ENCODE results near the gene MRPL36. TPM values are rescaled to one million over a fixed set of nuclear protein-coding genes. Genes with fewer than 3 reads are reported as not detected.
"Not testable (repeated sequence)": the region's sequence is repeated elsewhere in the genome, so short reads cannot be mapped to it uniquely, and the experiment has no call there.

Gene MRPL36
- total RNA-seq, 1 experiment from 2014 or later = 83.8 TPM

DNA sequence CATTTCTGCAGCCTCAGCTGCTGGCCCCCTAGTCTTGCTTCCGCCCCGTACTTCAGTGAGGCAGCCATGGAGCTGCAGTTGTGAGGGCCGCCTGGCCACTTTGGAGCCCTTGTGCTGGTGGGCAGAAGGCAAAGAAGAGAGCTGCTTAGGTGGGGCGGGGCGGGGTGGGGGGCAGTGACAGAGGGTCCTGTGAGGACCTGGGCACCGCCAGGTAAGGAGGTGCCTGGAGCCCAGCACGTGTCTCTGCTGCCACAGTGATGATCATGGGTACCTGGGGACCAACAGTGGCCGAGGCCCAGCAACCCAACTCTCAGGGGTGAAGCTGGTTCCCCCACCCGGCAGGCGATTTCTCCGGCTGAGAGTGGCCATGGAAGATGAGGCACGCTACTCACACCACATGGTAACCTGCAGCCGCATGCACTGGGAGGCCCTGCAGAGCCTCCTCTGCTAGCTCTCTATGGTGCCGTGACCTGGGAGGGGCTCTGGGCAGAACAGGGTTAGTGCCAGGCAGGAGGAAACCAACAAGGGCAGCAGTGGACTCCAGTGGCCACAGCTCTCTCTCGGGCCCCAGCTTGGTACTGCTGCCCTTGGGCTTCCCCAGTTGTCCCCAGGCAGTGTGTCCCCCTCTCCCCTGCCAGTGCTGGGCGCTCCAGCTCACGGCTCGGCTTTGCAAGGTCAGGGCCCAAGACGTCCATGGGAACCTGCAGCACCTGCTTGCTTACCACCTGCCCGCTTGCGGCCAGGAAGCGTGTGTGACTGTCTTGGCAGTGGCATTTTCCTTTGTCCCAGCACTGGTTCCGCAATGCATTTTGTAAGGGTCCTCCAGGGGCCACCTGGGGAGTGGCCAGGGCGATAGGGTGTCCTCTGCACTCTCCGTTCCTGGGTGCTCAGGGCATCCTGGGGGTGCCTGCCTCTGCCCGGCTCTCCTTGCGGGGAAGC lies 25.5 kb upstream of the MRPL36 start:
- Histone ChIP-seq H3K27me3 (ENCODE audit: control insufficient read depth, insufficient read depth, low read length) (no peaks in the 10 kb centered on the region), H3K4me3 (ENCODE audit: insufficient read depth, low read depth, low read length) (no peak overlapping the region), H3K36me3 (replicated peaks; ENCODE audit: control insufficient read depth, insufficient read depth, low read length) (peaks cover 2% of the 10 kb centered on the region)
- no peak for DNase-seq

DNA sequence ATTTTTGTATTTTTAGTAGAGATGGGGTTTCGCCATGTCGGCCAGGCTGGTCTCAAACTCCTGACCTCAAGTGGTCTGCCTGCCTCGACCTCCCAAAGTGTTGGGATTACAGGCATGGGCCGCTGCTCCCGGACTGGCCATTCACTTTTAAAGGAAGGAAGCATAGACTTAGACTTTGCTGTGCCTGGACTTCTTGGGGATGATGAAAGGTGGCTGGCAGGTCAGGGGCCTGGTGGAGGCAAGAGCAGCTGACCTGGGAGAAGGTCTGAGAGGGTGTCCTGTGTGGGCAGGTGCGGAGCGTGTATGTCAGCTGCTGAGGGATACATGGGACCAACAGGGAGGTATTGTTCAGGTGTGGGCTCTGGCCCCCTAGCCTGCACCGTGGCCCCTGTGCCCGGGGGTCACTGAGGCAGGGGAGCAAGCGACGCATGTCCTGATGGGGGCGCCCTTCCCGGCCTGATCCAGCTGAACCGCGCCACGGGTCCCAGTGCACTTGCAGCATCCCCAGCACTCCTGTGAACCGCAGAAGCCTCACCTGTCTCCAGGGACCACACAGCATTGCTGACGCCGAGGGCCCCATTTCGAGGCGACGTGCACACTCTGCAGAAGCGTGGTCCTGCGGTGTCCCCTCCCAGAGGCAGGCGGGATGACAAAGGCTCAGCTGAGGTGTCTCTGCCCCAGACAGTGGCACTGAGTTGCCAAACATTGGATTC lies 24.6 kb upstream of the MRPL36 start:
- Histone ChIP-seq H3K36me3 (replicated peaks; ENCODE audit: control insufficient read depth, insufficient read depth, low read length) (peaks cover 3% of the 10 kb centered on the region), H3K27me3 (ENCODE audit: control insufficient read depth, insufficient read depth, low read length) (no peaks in the 10 kb centered on the region), H3K4me3 (ENCODE audit: insufficient read depth, low read depth, low read length) (no peak overlapping the region)
- peak; percentile 75 for DNase-seq

DNA sequence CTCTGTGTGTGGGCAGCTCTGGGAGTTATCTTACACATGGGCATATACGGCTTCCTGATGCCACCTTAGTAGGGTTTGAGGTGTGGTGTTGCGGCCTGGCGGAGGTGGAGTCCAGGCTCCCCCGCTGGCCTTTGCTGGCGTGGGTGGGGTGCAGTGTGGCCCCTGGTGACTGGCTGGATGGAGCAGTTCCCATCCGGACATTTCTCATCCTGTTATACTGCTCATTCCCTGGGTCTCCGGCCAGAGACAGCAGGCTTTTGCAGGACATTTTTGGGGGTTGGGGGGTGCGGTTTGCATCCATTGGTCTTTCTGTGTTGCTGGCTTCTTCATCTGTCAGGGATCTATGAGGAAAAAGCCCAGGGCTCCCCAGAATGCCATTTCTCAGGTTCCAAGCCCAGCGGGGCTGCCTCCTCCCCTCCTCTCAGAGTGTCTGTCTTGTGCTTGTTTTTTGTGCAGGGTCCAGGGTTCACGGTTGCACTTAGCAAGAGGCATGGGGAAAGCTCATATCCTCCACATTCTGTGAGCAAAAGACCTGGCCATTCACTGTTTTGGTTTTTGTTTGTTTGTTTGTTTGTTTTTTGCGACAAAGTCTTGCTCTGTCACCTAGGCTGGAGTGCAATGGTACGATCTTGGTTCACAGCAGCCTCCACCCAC lies 23.9 kb upstream of the MRPL36 start:
- no peak for DNase-seq
- H3K4me3 ChIP-seq (ENCODE audit: insufficient read depth, low read depth, low read length) = no peak overlapping the region
- no peaks in the 10 kb centered on the region for H3K27me3 ChIP-seq (ENCODE audit: control insufficient read depth, insufficient read depth, low read length)
- peaks cover 3% of the 10 kb centered on the region for H3K36me3 ChIP-seq (replicated peaks; ENCODE audit: control insufficient read depth, insufficient read depth, low read length)

DNA sequence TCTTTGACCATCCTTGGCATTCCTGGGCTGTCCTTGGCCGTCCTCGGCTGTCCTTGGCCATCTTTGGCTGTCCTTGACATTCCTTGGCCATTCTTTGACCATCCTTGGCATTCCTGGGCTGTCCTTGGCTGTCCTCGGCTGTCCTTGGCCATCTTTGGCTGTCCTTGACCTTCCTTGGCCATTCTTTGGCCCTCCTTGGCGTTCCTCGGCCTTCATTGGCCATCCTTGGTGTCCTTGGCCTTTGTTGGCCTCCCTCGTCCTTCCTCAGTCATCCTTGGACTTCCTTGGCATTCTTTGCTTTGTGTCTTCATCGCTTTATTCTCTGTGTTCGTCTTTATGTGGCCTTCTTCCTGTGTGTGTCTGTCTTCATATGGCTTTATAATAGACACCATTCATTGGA lies 22.2 kb upstream of the MRPL36 start:
- no peaks in the 10 kb centered on the region for H3K27me3 ChIP-seq (ENCODE audit: control insufficient read depth, insufficient read depth, low read length)
- DNase-seq = no peak
- no peak overlapping the region for H3K4me3 ChIP-seq (ENCODE audit: insufficient read depth, low read depth, low read length)
- H3K36me3 ChIP-seq (replicated peaks; ENCODE audit: control insufficient read depth, insufficient read depth, low read length) = peaks cover 8% of the 10 kb centered on the region

DNA sequence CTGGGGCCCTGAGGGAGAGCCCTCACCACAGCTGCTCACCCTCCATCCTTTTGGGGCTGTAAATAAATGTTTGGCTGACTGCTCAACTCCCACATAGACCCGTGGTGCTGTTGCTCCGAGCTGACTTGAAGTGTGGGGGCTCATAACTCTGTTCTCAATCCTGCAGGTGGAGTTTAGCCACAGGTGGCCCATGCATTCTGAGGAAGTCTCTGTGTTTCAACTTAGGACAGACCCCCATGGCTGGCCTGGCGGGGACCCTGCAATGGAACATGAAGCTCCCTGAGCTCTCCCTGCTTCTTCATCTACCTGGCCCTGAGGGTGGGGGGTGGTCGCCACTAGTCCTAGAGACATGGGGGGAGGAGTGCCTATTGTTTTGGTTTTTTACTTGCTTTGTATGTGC lies 21.3 kb upstream of the MRPL36 start:
- no peak for DNase-seq
- no peaks in the 10 kb centered on the region for H3K27me3 ChIP-seq (ENCODE audit: control insufficient read depth, insufficient read depth, low read length)
- H3K36me3 ChIP-seq (replicated peaks; ENCODE audit: control insufficient read depth, insufficient read depth, low read length) = peaks cover 12% of the 10 kb centered on the region
- no peak overlapping the region for H3K4me3 ChIP-seq (ENCODE audit: insufficient read depth, low read depth, low read length)

DNA sequence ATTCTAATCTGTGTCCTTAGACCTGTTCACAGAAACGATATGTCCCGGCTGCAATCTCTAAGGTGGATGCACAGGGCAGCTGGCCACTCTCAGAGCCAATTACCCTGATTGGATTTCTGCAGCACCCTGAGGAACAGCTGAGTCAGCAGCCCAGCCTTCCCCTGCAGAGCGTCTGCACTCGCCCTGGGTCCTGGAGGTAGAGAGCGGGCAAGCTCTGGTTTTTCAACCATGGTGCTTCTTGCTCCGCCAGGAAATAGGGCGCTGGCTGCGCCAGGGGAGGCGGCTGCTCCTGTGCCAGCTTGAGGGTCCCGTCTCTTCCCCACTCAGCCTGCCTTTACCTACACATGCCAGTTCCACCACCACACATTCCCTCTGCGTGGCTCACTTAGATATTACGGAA lies 20.7 kb upstream of the MRPL36 start:
- no peak for DNase-seq
- Histone ChIP-seq H3K4me3 (ENCODE audit: insufficient read depth, low read depth, low read length) (no peak overlapping the region), H3K27me3 (ENCODE audit: control insufficient read depth, insufficient read depth, low read length) (no peaks in the 10 kb centered on the region), H3K36me3 (replicated peaks; ENCODE audit: control insufficient read depth, insufficient read depth, low read length) (peaks cover 13% of the 10 kb centered on the region)

DNA sequence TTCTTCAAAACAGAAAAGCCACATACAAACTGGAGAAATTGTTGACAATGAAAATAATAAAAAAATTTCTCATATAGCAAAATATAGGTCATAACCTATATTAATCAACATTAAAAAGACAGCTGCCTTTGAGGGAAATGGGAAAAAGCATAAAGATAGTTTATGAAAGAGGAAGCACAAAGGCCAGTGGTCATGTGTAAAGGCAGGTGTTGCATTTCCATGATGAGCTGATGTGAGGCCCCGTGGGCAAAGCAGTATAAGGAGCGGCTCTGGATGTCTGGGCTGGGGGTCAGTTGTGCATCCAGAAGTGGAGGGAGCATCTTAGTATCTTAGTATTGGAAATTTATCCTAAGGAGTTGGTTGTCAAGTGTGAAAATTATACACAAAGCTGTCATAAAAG lies 19.8 kb upstream of the MRPL36 start:
- H3K4me3 ChIP-seq (ENCODE audit: insufficient read depth, low read depth, low read length) = no peak overlapping the region
- H3K27me3 ChIP-seq (ENCODE audit: control insufficient read depth, insufficient read depth, low read length) = no peaks in the 10 kb centered on the region
- DNase-seq = no peak
- H3K36me3 ChIP-seq (replicated peaks; ENCODE audit: control insufficient read depth, insufficient read depth, low read length) = peaks cover 11% of the 10 kb centered on the region

DNA sequence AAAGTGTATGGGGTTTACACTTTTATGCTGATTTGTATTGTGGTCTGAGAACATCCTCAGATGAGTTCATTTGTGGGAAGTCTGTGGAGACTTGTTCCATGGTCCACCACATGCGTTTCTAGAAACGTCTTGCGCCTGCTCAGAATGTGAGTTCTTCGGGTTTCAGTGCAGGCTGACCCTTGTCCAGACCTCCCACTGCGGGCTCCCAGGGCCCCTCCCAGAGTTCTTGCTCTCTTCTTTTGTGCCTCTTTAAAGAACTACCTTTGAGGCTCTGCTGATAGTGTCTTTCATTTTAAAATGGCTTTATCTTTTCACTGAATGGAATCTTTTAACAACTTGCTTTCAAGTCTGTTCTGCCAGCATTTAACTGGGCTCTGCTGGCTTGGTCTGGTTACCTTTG lies 19.1 kb upstream of the MRPL36 start:
- Histone ChIP-seq H3K27me3 (ENCODE audit: control insufficient read depth, insufficient read depth, low read length) (no peaks in the 10 kb centered on the region), H3K36me3 (replicated peaks; ENCODE audit: control insufficient read depth, insufficient read depth, low read length) (peaks cover 17% of the 10 kb centered on the region), H3K4me3 (ENCODE audit: insufficient read depth, low read depth, low read length) (no peak overlapping the region)
- DNase-seq = no peak

DNA sequence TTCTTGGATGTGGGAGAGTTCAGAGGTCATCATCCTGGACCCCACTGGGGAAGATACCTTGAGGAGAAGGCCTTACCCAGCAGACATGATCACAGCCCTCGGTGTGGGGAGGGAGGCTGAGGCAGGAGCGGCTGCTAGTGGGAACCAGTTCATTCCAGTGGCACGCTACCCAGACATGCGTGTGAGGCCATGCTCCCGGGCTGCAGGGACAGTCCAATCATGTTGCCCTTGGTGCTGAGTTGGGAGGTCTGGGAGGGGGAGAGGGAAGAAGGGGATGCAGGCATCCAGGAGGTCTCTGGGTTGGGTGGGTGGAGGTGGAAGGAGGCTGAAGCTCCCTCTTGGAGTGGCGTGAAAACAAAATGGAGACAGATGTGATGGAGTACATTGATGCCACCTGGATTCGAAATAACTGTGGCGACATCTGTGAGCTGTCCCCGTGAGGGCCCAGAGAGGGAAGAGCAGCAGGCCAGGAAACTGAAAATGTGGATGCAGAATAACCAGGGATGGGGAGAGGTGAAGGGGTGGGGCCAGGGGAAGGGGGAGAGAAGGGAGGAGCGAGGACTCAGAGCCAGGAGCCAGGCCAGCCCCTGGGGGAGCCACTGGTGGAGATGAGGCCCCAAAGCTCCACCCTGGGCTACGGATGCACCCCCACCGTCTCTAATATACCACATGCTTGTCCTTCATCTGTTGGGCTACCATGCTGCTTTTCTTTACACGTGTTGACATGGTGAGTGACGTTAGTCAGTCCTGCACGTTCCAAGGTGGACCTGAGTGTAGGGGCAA lies 17.8 kb upstream of the MRPL36 start:
- no peak for DNase-seq
- H3K4me3 ChIP-seq (ENCODE audit: insufficient read depth, low read depth, low read length) = no peak overlapping the region
- H3K36me3 ChIP-seq (replicated peaks; ENCODE audit: control insufficient read depth, insufficient read depth, low read length) = peaks cover 17% of the 10 kb centered on the region
- no peaks in the 10 kb centered on the region for H3K27me3 ChIP-seq (ENCODE audit: control insufficient read depth, insufficient read depth, low read length)

DNA sequence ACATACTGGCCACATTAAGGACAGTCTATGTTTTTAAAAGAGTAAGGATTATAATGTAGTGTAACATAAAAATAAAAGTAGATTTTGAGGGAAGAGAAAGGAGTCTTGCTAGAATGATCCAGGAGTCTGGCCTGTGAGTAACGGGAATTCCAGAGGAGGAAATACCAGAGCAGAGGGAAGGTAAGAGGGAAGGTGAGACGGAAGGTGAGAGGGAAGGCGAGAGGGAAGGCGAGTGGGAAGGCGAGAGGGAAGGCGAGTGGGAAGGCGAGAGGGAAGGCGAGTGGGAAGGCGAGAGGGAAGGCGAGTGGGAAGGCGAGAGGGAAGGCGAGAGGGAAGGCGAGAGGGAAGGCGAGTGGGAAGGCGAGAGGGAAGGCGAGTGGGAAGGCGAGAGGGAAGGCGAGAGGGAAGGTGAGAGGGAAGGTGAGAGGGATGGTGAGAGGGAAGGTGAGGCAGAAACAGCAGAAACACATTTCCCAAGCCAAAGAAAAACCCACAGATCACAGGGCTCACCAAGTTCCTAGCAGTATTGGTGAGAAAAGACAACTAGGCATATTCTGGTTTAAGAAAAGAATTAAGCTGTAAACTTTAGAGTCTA lies 17.0 kb upstream of the MRPL36 start:
- not testable (repeated sequence) for H3K4me3 ChIP-seq (ENCODE audit: insufficient read depth, low read depth, low read length); DNase-seq; H3K27me3 ChIP-seq (ENCODE audit: control insufficient read depth, insufficient read depth, low read length)
- H3K36me3 ChIP-seq (replicated peaks; ENCODE audit: control insufficient read depth, insufficient read depth, low read length) = peaks cover 23% of the 10 kb centered on the region

DNA sequence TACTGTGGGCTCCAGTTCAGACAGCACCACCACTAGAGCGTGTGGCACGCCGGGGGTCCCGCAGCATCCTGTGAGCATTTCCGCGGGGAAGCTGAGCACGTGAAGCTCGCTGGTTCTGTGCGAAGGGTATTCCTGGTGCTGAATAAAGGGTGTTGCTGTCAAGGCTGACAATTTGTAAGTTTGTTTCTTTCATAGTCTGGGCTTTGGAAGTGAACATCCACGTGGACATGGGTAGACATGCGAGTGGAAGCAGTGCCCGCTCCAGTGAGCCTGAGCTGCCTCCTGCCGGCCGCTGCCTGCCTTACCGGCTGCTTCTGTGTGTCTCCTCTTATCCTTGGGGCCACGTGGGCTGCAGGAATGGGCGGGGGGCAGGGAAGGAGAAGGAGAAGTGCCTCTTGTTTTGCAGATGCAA lies 16.2 kb upstream of the MRPL36 start:
- Histone ChIP-seq H3K27me3 (ENCODE audit: control insufficient read depth, insufficient read depth, low read length) (no peaks in the 10 kb centered on the region), H3K4me3 (ENCODE audit: insufficient read depth, low read depth, low read length) (no peak overlapping the region), H3K36me3 (replicated peaks; ENCODE audit: control insufficient read depth, insufficient read depth, low read length) (peaks cover 25% of the 10 kb centered on the region)
- DNase-seq = no peak

DNA sequence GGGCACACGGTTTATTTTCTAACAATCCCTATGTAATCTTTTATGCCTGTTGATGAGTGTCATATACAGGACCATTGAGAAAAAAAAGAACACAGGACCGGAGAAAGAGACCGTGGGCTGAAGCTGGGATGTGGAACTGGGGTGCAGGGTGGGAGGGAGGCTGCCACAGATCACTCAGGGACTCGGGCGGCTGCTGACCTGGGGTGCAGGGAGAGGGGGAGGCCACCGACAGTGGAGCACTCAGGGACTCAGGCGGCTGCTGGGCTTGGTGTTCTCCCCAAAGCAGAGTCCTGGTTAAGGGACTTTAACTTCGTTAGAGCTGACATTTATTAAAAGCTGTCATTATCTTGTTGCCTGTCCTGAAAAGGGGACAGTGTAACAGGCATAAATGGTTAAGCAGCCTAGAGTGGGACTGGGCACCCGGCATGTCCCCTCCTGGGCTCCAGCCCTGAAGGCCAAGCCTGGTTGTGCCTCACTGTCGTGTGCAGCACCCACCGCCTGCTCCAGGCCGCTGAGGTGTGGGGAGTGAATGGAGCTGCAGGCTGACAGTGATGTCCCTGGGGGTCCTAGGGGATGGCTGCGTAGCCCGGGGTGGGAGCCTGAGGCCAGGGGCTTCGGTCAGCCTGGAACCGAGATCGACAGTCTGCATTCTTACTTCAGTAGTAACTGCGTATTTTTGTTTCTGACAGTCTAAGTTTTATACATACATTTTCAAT lies 15.6 kb upstream of the MRPL36 start:
- no peaks in the 10 kb centered on the region for H3K27me3 ChIP-seq (ENCODE audit: control insufficient read depth, insufficient read depth, low read length)
- no peak overlapping the region for H3K4me3 ChIP-seq (ENCODE audit: insufficient read depth, low read depth, low read length)
- peaks cover 27% of the 10 kb centered on the region for H3K36me3 ChIP-seq (replicated peaks; ENCODE audit: control insufficient read depth, insufficient read depth, low read length)
- no peak for DNase-seq

DNA sequence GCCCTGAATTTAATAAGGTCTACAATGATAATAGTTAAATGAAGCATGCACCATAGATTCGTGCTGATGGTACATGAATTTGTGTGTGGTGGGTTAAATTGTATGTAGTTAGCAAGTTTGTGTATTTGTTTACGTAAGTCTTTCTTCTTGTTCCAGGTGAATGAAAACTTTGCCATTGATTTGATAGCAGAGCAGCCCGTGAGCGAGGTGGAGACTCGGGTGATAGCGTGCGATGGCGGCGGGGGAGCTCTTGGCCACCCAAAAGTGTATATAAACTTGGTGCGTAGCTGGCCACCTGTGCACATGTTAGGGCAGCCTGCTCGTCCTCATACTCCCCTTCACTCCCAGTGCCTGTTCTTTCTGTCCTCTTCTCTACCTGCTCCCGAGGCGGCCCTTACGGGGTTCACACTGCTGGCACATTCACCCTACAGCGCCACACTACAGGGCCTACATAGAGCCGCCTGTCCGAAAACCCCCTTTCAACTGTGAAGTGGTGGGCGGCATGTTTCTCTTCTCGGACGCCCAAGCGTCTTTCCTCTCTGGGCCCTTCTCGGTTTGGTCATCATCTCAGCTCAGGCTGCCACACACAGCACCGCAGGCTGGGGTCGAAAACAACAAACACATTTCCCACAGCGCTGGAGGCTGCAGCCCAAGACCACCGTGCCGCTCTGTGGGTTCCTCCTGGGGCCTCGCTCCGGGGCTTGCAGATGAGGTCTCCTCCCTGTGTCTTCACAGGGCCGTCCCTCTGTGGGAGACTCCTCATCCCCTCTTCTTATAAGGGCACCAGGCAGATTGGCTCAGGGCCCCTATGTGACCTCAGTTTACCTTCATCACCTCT lies 14.8 kb upstream of the MRPL36 start:
- H3K27me3 ChIP-seq (ENCODE audit: control insufficient read depth, insufficient read depth, low read length) = no peaks in the 10 kb centered on the region
- peaks cover 26% of the 10 kb centered on the region for H3K36me3 ChIP-seq (replicated peaks; ENCODE audit: control insufficient read depth, insufficient read depth, low read length)
- H3K4me3 ChIP-seq (ENCODE audit: insufficient read depth, low read depth, low read length) = no peak overlapping the region
- no peak for DNase-seq

Measured in H7 (cell line).